Activated CD8-positive, alpha-beta T cell treated with anti-CD3 and anti-CD28 coated beads for 36 hours (primary cell): Measurements from ENCODE around the gene GRAMD1B. TPM values are rescaled to one million over a fixed set of nuclear protein-coding genes. Genes with fewer than 3 reads are reported as not detected.

Source experiments
- ATAC-seq: fragments of 200-7000 bp; cut with Tn5 transposase; one replicate; pipeline ENCODE4 v1.10.0; 2021; ENCODE audit warnings: mild to moderate bottlenecking, moderate library complexity
- CTCF ChIA-PET: fragments of 350-600 bp; sonication (Branson Sonifier 250); formaldehyde crosslinking; loops from one replicate; lab custom pipeline; 2021; ENCODE audit warnings: antibody characterized with exemption; lab: Charles Lee
- POLR2A ChIA-PET: fragments of 350-600 bp; sonication (Branson Sonifier 250); formaldehyde crosslinking; loops from one replicate; lab custom pipeline; 2021; ENCODE audit warnings: antibody characterized with exemption; lab: Charles Lee
- DNase-seq: peaks from one replicate; pipeline ENCODE4 v3.0.0-alpha.2; 2020
- H3K27ac Mint-ChIP-seq: one replicate; pipeline ENCODE4 v1.8.0; 2021; ENCODE audit warnings: mild to moderate bottlenecking, mixed read lengths
- H3K27me3 Mint-ChIP-seq: one replicate; pipeline ENCODE4 v1.8.0; 2021; ENCODE audit warnings: mixed read lengths
- H3K36me3 Mint-ChIP-seq: one replicate; pipeline ENCODE4 v1.8.0; 2021; ENCODE audit warnings: low read depth, mixed read lengths
- H3K4me1 Mint-ChIP-seq: one replicate; pipeline ENCODE4 v1.8.0; 2021; ENCODE audit warnings: low read depth, mixed read lengths
- H3K4me3 Mint-ChIP-seq: one replicate; pipeline ENCODE4 v1.8.0; 2021; ENCODE audit warnings: mild to moderate bottlenecking, moderate library complexity, mixed read lengths
- H3K9me3 Mint-ChIP-seq: one replicate; pipeline ENCODE4 v1.8.0; 2021; ENCODE audit warnings: mixed read lengths
- CTCF ChIP-seq: fragments of 200-600 bp; IDR thresholded peaks from one replicate; pipeline ENCODE4 v1.8.0; 2022; ENCODE audit warnings: antibody characterized with exemption, mild to moderate bottlenecking
- intact Hi-C: fragments of 100-400 bp; cut with micrococcal nuclease; formaldehyde crosslinking; loops from one replicate; pipeline ENCODE4 v1.10.0; 2022
- total RNA-seq, 2 experiments: library from RNA; stranded (reverse); gene quantifications; one replicate each; pipeline ENCODE4 v1.2.3, GENCODE V29; 2021

Gene GRAMD1B
- total RNA-seq, 2 experiments from 2014 or later, result 15.4 to 16.2 TPM

GRCh38 chr11:123549926-123550917 lies 120.2 kb downstream of the GRAMD1B start:
- DNase-seq, result peak; percentile 11
- CTCF ChIA-PET, result interaction anchor here (1.0 kb wide), 1 partner anchor 39 kb away, joined by 3 read pairs; no protein-coding TSS in a partner anchor

GRCh38 chr11:123551079-123551478 lies 121.0 kb downstream of the GRAMD1B start:
- Mint-ChIP-seq H3K9me3 (no peaks in the 10 kb centered on the region), H3K36me3 (no peaks in the 10 kb centered on the region), H3K27ac (no peak overlapping the region), H3K4me3 (no peak overlapping the region), H3K27me3 (no peaks in the 10 kb centered on the region), H3K4me1 (peaks cover 5% of the 10 kb centered on the region)
- ATAC-seq, result no peak
- intact Hi-C loops, result no loop called here
- TF ChIP-seq CTCF, result no peak
- no peak for DNase-seq
- POLR2A ChIA-PET, result no interaction called here
- CTCF ChIA-PET, result interaction anchor here (1.0 kb wide), 1 partner anchor 40 kb away, joined by 3 read pairs; no protein-coding TSS in a partner anchor

More at GRCh38 chr11:123549926-123550917, 120.2 kb downstream of the GRAMD1B start:
- peaks cover 5% of the 10 kb centered on the region for H3K4me1 Mint-ChIP-seq
- peak; percentile 53 for ATAC-seq
- TF ChIP-seq CTCF, result no peak
- POLR2A ChIA-PET, result no interaction called here
- no peaks in the 10 kb centered on the region for H3K36me3 Mint-ChIP-seq
- no peak overlapping the region for H3K27ac Mint-ChIP-seq
- H3K4me3 Mint-ChIP-seq, result no peak overlapping the region
- no peaks in the 10 kb centered on the region for H3K9me3 Mint-ChIP-seq
- intact Hi-C loops, result no loop called here
- H3K27me3 Mint-ChIP-seq, result no peaks in the 10 kb centered on the region

- H3K4me1 Mint-ChIP-seq, result peaks cover 10% of the 10 kb centered on the region
- H3K4me3 Mint-ChIP-seq, result no peak overlapping the region
- ChIA-PET CTCF (interaction anchor here (1.1 kb wide), 2 partner anchors 21 to 154 kb away, joined by 3 read pairs; no protein-coding TSS in a partner anchor), POLR2A (no interaction called here)
- H3K27me3 Mint-ChIP-seq, result peaks cover 3% of the 10 kb centered on the region
- intact Hi-C loops, result no loop called here
- DNase-seq (no peak), ATAC-seq (no peak)
- no peaks in the 10 kb centered on the region for H3K9me3 Mint-ChIP-seq
- H3K27ac Mint-ChIP-seq, result no peak overlapping the region
- TF ChIP-seq CTCF, result no peak
- no peaks in the 10 kb centered on the region for H3K36me3 Mint-ChIP-seq
Measured at GRCh38 chr11:123556633-123557032, 126.6 kb downstream of the GRAMD1B start.

GRCh38 chr11:123558536-123559315 lies 128.7 kb downstream of the GRAMD1B start:
- intact Hi-C loops, result no loop called here

More at GRCh38 chr11:123558536-123559315, 128.7 kb downstream of the GRAMD1B start:
- DNase-seq, result no peak
- Mint-ChIP-seq H3K4me3 (no peak overlapping the region), H3K27ac (no peak overlapping the region), H3K4me1 (peaks cover 10% of the 10 kb centered on the region), H3K27me3 (peaks cover 3% of the 10 kb centered on the region), H3K9me3 (no peaks in the 10 kb centered on the region), H3K36me3 (no peaks in the 10 kb centered on the region)
- ATAC-seq, result no peak
- CTCF ChIA-PET, result interaction anchor here (1.2 to 3.2 kb wide), 5 partner anchors 14 to 48 kb away, joined by 4 to 16 read pairs (median 6); no protein-coding TSS in a partner anchor
- TF ChIP-seq CTCF, result no peak
- POLR2A ChIA-PET, result interaction anchor here (0.7 to 1.0 kb wide), 2 partner anchors 12 to 287 kb away, joined by 3 to 4 read pairs; no protein-coding TSS in a partner anchor
